ENCODE data around the gene SYT1. TPM values are rescaled to one million over a fixed set of nuclear protein-coding genes. Genes with fewer than 3 reads are reported as not detected.

The SYT1 gene
- polyA plus RNA-seq, 1 experiment: 6.8 TPM

DNA sequence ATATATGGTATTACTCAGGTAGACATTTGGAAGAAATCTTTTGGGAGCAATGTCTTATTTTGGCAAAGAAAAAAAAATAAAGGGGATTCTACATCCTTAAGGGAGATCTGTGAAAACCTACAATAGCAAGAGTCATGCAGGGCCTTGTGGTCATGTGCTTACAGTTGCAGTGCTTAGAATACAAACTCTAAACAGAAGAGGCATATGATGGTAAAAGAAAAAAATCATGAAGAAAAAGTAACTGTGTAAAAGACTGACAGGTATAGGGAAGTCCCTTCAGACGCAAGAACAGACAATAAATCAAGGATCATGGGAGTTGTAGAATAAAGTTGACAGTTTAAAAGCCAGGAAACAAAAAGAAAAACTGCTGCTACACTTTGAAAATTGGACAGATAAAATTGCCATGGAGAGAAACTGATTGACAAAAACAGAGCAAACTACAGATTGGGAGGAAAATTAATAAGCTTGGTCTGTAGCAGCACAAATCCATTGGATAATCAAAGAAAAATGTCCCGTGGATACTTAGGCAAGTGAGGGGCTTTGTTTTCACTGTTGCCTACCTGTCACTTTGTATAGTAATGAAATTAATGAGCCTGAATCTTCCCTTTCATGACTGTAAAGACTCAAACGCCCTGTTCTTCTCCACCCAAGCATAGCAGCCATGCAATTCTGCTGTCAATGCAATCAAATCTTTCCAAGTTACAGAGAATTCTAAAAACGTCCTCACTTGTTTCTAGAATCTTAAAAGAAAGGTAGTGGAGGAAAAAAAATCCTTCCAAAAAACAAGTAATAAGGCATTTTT, 402.0 kb downstream of the SYT1 start:
- Histone ChIP-seq H3K27ac (ENCODE audit: low read depth, low read length) (no peak overlapping the region), H3K27me3 (ENCODE audit: control insufficient read depth, insufficient read depth, low read length) (no peaks in the 10 kb centered on the region), H3K4me3 (ENCODE audit: low read depth, low read length) (no peak overlapping the region), H3K9me3 (ENCODE audit: control insufficient read depth, insufficient read depth, low read length) (no peaks in the 10 kb centered on the region)
- POLR2A ChIA-PET: no interaction called here
- TF ChIP-seq, protein P1, sequence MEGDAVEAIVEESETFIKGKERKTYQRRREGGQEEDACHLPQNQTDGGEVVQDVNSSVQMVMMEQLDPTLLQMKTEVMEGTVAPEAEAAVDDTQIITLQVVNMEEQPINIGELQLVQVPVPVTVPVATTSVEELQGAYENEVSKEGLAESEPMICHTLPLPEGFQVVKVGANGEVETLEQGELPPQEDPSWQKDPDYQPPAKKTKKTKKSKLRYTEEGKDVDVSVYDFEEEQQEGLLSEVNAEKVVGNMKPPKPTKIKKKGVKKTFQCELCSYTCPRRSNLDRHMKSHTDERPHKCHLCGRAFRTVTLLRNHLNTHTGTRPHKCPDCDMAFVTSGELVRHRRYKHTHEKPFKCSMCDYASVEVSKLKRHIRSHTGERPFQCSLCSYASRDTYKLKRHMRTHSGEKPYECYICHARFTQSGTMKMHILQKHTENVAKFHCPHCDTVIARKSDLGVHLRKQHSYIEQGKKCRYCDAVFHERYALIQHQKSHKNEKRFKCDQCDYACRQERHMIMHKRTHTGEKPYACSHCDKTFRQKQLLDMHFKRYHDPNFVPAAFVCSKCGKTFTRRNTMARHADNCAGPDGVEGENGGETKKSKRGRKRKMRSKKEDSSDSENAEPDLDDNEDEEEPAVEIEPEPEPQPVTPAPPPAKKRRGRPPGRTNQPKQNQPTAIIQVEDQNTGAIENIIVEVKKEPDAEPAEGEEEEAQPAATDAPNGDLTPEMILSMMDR (IDR thresholded peaks at IDR 0.05; ENCODE audit: low read depth, low read length): no peak
- no peak for DNase-seq (ENCODE audit: low read depth, low spot score)
- CTCF ChIA-PET: no interaction called here

- Histone ChIP-seq H3K27ac (ENCODE audit: low read depth, low read length) (no peak overlapping the region), H3K4me3 (ENCODE audit: low read depth, low read length) (no peak overlapping the region), H3K9me3 (ENCODE audit: control insufficient read depth, insufficient read depth, low read length) (no peaks in the 10 kb centered on the region), H3K27me3 (ENCODE audit: control insufficient read depth, insufficient read depth, low read length) (no peaks in the 10 kb centered on the region)
- TF ChIP-seq, protein P1 (IDR thresholded peaks at IDR 0.05; ENCODE audit: low read depth, low read length): no peak
- ChIA-PET CTCF (no interaction called here), POLR2A (no interaction called here)
- no peak for DNase-seq (ENCODE audit: low read depth, low spot score)
These were observed 403.0 kb downstream of the SYT1 start for GRCh38 chr12:79267580-79267979.

DNA sequence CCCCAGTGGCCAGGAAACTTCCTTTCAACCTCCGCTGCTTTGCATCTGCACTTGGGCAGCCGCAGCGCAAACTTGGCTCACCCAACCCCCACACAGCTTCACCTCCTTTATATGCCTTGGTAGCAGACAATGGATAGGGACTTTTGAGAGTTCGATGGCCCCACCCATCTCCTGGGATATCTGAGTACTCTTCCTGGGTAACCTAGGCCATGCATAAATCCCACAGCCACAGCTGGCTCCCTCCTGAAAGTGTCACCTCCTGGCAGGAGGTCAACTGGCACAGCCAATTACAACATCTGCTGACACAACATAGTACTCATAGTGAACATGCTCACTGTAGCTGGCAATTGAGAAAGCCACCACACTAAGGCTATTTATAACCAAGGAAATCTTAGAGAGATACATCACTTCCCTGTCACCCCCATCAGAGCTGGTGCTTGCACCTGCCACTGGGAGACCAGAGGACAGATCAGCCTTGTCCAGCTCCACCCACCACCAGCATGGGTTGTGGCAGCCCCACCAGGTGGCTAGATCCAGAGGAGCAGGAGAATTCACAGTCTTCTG, 410.0 kb downstream of the SYT1 start:
- ChIA-PET POLR2A (no interaction called here), CTCF (no interaction called here)
- Histone ChIP-seq H3K4me3 (ENCODE audit: low read depth, low read length) (no peak overlapping the region), H3K9me3 (ENCODE audit: control insufficient read depth, insufficient read depth, low read length) (no peaks in the 10 kb centered on the region), H3K27me3 (ENCODE audit: control insufficient read depth, insufficient read depth, low read length) (no peaks in the 10 kb centered on the region), H3K27ac (ENCODE audit: low read depth, low read length) (no peak overlapping the region)
- TF ChIP-seq, protein P1 (IDR thresholded peaks at IDR 0.05; ENCODE audit: low read depth, low read length): no peak
- no peak for DNase-seq (ENCODE audit: low read depth, low spot score)

- POLR2A ChIA-PET: no interaction called here
- Histone ChIP-seq H3K27me3 (ENCODE audit: control insufficient read depth, insufficient read depth, low read length) (no peaks in the 10 kb centered on the region), H3K27ac (ENCODE audit: low read depth, low read length) (no peak overlapping the region), H3K4me3 (ENCODE audit: low read depth, low read length) (no peak overlapping the region), H3K9me3 (ENCODE audit: control insufficient read depth, insufficient read depth, low read length) (no peaks in the 10 kb centered on the region)
- CTCF ChIA-PET: no interaction called here
- TF ChIP-seq, protein P1 (IDR thresholded peaks at IDR 0.05; ENCODE audit: low read depth, low read length): no peak
- DNase-seq (ENCODE audit: low read depth, low spot score): no peak
These were observed 411.1 kb downstream of the SYT1 start for GRCh38 chr12:79275631-79276030.

DNA sequence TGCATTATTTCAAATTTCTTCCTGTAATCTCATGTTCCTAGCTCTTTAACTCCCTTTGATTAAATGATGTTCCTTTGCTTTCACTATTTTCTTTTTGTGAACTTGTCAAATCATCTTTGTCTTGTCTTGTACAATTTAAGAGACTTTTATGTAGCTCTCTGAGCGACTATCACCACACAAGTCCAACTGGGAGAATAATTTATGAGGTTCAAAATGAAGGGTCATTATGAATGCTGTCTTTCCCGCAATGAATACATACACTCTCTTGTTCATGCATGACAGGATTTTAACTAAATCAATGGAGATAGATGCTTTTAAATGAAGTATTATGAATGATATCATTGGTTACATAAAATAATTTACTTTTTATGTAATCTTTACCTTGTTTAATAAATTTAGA, 418.8 kb downstream of the SYT1 start:
- no peak for DNase-seq (ENCODE audit: low read depth, low spot score)
- H3K27ac ChIP-seq (ENCODE audit: low read depth, low read length): no peak overlapping the region
- TF ChIP-seq, protein P1 (IDR thresholded peaks at IDR 0.05; ENCODE audit: low read depth, low read length): no peak
- H3K27me3 ChIP-seq (ENCODE audit: control insufficient read depth, insufficient read depth, low read length): no peaks in the 10 kb centered on the region
- no peak overlapping the region for H3K4me3 ChIP-seq (ENCODE audit: low read depth, low read length)
- POLR2A ChIA-PET: no interaction called here
- CTCF ChIA-PET: no interaction called here
- H3K9me3 ChIP-seq (ENCODE audit: control insufficient read depth, insufficient read depth, low read length): no peaks in the 10 kb centered on the region
